NT2/D1 (cell line): ENCODE measurements around the gene NAAA.

Source experiments
- DNase-seq: peaks from one replicate; pipeline ENCODE4 v3.0.0-alpha.2; 2011; ENCODE audit warnings: low read depth, low spot score
- H3K27me3 ChIP-seq: 2 replicates; pipeline ENCODE4 v1.6.0; 2011; ENCODE audit warnings: mild to moderate bottlenecking; ENCODE audit not compliant: insufficient read length, insufficient read depth
- H3K36me3 ChIP-seq: 2 replicates; pipeline ENCODE4 v1.6.1; 2011; ENCODE audit warnings: mild to moderate bottlenecking, low read length, mixed read lengths; ENCODE audit not compliant: insufficient read depth, insufficient read length
- H3K4me1 ChIP-seq: 2 replicates; pipeline ENCODE4 v1.5.1; 2011; ENCODE audit not compliant: insufficient read depth, insufficient read length
- H3K4me3 ChIP-seq: 2 replicates; pipeline ENCODE4 v1.5.1; 2011; ENCODE audit warnings: low read depth; ENCODE audit not compliant: insufficient read length
- H3K9ac ChIP-seq: 2 replicates; pipeline ENCODE4 v1.6.0; 2011; ENCODE audit warnings: low read depth; ENCODE audit not compliant: insufficient read length
- H3K9me3 ChIP-seq: 2 replicates; pipeline ENCODE4 v1.5.1; 2011; ENCODE audit warnings: mild to moderate bottlenecking, low read length; ENCODE audit not compliant: insufficient read depth
- SUZ12 ChIP-seq: IDR thresholded peaks from 2 replicates; pipeline ENCODE4 v1.6.1; 2011; ENCODE audit not compliant: insufficient read length, insufficient read depth; ENCODE audit errors: extremely low read depth
- YY1 ChIP-seq: IDR thresholded peaks from 2 replicates; pipeline ENCODE4 v1.6.1; 2011; ENCODE audit not compliant: insufficient read length, insufficient read depth
- ZNF274 ChIP-seq: IDR thresholded peaks from 2 replicates; pipeline ENCODE4 v1.6.1; 2011; ENCODE audit warnings: mild to moderate bottlenecking, low read depth, low read length

Gene NAAA

GRCh38 chr4:75889537-75890199, 51.1 kb downstream of the NAAA start:
- H3K9ac ChIP-seq, result no peak overlapping the region
- no peak overlapping the region for H3K4me3 ChIP-seq
- no peaks in the 10 kb centered on the region for H3K27me3 ChIP-seq
- no peaks in the 10 kb centered on the region for H3K4me1 ChIP-seq
- no peaks in the 10 kb centered on the region for H3K36me3 ChIP-seq
- TF ChIP-seq YY1 (no peak), SUZ12 (no peak), ZNF274 (no peak)
- no peak for DNase-seq
- H3K9me3 ChIP-seq, result no peaks in the 10 kb centered on the region

DNA sequence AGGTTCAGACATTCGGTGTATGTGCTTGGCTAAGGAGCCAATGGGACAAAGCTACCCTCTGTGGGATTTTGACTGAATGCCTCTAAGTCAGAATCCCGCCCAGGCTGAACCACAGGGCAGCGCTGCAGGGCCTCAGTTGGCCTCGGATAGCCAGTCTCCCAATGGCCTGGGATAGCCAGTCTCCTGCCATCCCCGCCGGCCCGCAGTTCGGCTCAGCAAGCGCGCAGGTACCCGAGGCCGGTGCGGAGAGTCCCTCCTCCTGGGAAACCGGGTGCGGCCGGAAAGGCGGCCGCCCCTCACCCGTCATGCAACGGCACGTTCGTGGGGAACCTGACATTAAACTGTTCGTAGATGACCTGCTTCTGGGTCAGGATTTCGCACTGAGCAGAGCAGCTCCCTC, 54.7 kb downstream of the NAAA start:
- Histone ChIP-seq H3K4me3 (no peak overlapping the region), H3K27me3 (no peaks in the 10 kb centered on the region), H3K9ac (no peak overlapping the region), H3K4me1 (no peaks in the 10 kb centered on the region), H3K36me3 (no peaks in the 10 kb centered on the region), H3K9me3 (no peaks in the 10 kb centered on the region)
- no peak for TF ChIP-seq SUZ12
- TF ChIP-seq YY1, result no peak
- TF ChIP-seq ZNF274, result no peak
- no peak for DNase-seq

DNA sequence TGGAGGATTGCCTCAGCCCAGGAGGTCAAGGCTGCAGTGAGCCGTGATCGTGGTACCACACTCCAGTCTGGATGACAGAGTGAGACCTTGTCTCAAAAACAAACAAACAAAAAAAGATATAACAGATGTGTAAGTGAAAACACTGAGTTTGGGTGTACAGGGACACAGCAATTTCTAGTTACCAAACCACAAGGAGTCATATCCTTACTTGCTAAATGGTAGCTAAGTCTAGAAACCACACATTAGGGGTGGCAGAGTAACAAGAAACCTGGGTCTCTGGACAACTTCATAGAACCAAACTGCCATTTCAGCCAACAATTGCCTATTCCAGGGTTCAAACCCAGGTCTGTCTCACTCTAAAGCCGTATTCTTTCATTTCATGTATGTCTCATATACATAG, 59.3 kb downstream of the NAAA start:
- no peaks in the 10 kb centered on the region for H3K4me1 ChIP-seq
- no peak overlapping the region for H3K4me3 ChIP-seq
- H3K9ac ChIP-seq, result no peak overlapping the region
- no peak for TF ChIP-seq YY1
- TF ChIP-seq ZNF274, result no peak
- TF ChIP-seq SUZ12, result no peak
- H3K36me3 ChIP-seq, result no peaks in the 10 kb centered on the region
- H3K27me3 ChIP-seq, result no peaks in the 10 kb centered on the region
- H3K9me3 ChIP-seq, result no peaks in the 10 kb centered on the region
- DNase-seq, result no peak

GRCh38 chr4:75880278-75880677, 60.5 kb downstream of the NAAA start:
- Histone ChIP-seq H3K4me1 (no peaks in the 10 kb centered on the region), H3K27me3 (no peaks in the 10 kb centered on the region), H3K4me3 (no peak overlapping the region), H3K9me3 (no peaks in the 10 kb centered on the region), H3K36me3 (no peaks in the 10 kb centered on the region), H3K9ac (no peak overlapping the region)
- no peak for DNase-seq
- no peak for TF ChIP-seq SUZ12
- TF ChIP-seq ZNF274, result no peak
- no peak for TF ChIP-seq YY1

DNA sequence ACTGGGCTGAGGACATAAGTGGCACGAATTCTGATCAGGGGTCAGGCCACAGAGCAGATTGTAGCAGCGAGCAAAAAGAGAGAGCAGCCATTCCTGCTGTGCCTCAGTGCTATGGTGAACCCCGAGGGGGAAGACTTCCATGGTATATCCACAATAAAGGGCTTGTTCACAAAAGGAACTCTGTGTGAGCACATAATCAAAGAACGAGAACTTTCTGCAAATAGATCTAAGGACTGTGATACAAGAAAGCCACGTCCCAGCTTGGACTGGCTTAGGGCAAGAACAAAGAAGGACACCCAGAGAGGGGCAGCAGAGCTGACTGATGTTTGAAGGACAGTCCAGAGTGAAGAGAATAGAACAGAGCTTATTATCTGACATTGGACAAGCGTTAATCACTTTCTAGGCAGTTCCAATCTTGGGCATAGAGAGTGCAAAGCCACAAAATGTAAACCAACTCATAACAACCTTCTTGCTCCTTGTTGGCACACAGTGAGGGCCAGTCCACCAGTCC, 62.5 kb downstream of the NAAA start:
- H3K9me3 ChIP-seq, result no peaks in the 10 kb centered on the region
- no peak overlapping the region for H3K9ac ChIP-seq
- no peaks in the 10 kb centered on the region for H3K36me3 ChIP-seq
- TF ChIP-seq YY1, result no peak
- no peak for TF ChIP-seq SUZ12
- no peak for TF ChIP-seq ZNF274
- DNase-seq, result no peak
- H3K4me3 ChIP-seq, result no peak overlapping the region
- no peaks in the 10 kb centered on the region for H3K4me1 ChIP-seq
- H3K27me3 ChIP-seq, result no peaks in the 10 kb centered on the region

DNA sequence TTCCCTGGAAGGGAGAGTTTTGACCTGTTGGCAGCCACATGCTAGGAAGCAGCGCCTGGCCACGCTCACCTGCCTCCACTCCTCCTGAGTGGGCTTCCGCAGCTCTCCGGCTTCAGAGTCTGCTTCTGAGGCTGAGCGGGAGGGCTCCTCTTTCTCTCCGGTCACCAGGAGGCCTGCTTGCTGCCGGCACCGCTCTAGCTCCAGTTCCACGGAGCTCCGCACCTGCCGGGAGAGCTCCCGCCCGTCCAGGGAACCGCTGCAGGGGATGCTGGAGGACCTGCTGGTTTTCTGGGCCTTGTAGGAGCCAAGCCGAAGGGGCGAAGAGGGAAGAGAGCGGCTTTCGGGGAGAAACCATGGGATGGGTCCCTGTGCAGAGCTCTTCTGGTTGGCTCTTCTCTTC, 64.6 kb downstream of the NAAA start:
- no peak overlapping the region for H3K4me3 ChIP-seq
- no peak for DNase-seq

DNA sequence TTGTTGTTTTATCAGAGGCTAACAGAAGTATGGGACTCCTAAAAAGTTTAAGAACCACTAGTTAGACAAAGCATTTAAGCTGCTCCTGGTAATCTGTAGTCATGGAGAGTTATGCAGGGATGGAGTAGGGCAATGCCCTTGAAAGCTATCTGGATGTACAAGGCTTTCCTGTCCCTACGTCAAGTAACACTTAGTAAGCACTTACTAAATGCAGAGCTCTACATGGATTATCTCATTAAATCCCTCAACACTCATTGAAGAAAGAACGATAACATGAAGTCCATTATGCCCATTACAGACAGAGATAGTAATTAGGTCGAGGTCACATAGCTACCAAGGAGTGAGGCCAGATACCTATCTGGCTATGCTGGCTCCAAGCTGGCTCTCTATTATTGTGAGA, 71.7 kb downstream of the NAAA start:
- TF ChIP-seq SUZ12 (no peak), YY1 (no peak), ZNF274 (no peak)
- no peak overlapping the region for H3K9ac ChIP-seq
- no peak for DNase-seq
- H3K4me3 ChIP-seq, result no peak overlapping the region
- H3K9me3 ChIP-seq, result no peaks in the 10 kb centered on the region
- no peaks in the 10 kb centered on the region for H3K27me3 ChIP-seq
- no peaks in the 10 kb centered on the region for H3K4me1 ChIP-seq
- no peaks in the 10 kb centered on the region for H3K36me3 ChIP-seq

More for the DNA sequence above, 64.6 kb downstream of the NAAA start:
- H3K9me3 ChIP-seq, result no peaks in the 10 kb centered on the region
- no peaks in the 10 kb centered on the region for H3K27me3 ChIP-seq
- no peak overlapping the region for H3K9ac ChIP-seq
- H3K36me3 ChIP-seq, result no peaks in the 10 kb centered on the region
- no peaks in the 10 kb centered on the region for H3K4me1 ChIP-seq
- TF ChIP-seq ZNF274, result no peak
- TF ChIP-seq SUZ12, result no peak
- TF ChIP-seq YY1, result no peak
